Activated gamma-delta T cell treated with Interleukin-2 at 50 U/mL for 16 hours (primary cell): Measurements from ENCODE around the gene TMEM238.

Source experiments
- DNase-seq: peaks from one replicate; pipeline ENCODE4 v3.0.0-alpha.2; 2020

TMEM238 gene

GRCh38 chr19:55400281-55401087 lies 16.4 kb upstream of the TMEM238 start:
- DNase-seq = no peak

DNA sequence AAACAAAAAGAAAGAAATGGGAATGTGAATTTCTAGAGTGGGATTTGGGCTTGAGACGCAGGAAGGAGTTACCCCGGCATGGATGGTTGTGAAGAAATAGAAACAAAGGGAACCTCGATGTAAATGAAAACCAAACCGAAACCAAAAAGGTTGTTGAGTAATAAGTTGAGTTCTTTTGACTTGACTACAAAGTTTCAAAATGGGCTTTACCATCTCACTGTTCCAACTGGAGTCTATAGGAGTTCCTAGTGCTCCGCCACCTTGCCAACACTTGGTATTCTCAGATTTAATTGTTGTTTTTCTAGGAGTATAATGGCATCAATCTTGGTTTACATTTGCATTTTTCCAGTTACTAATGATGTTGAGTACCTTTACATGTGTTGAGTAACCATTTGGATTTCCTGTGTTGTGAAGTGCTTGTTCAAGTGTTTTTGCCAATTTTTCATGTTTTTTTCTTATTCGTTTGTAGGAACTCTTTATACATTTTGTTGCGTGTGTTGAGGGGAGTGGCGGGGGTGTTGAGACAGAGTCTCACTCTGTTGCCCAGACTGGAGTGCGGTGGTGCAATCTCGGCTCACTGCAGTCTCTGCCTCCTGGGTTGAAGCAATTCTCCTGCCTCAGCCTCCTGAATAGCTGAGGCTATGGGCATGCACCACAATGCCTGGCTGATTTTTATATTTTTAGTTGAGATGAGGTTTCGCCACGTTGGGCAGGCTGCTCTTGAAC lies 14.3 kb upstream of the TMEM238 start:
- DNase-seq = no peak

GRCh38 chr19:55392820-55393761 lies 9.0 kb upstream of the TMEM238 start:
- no peak for DNase-seq

DNA sequence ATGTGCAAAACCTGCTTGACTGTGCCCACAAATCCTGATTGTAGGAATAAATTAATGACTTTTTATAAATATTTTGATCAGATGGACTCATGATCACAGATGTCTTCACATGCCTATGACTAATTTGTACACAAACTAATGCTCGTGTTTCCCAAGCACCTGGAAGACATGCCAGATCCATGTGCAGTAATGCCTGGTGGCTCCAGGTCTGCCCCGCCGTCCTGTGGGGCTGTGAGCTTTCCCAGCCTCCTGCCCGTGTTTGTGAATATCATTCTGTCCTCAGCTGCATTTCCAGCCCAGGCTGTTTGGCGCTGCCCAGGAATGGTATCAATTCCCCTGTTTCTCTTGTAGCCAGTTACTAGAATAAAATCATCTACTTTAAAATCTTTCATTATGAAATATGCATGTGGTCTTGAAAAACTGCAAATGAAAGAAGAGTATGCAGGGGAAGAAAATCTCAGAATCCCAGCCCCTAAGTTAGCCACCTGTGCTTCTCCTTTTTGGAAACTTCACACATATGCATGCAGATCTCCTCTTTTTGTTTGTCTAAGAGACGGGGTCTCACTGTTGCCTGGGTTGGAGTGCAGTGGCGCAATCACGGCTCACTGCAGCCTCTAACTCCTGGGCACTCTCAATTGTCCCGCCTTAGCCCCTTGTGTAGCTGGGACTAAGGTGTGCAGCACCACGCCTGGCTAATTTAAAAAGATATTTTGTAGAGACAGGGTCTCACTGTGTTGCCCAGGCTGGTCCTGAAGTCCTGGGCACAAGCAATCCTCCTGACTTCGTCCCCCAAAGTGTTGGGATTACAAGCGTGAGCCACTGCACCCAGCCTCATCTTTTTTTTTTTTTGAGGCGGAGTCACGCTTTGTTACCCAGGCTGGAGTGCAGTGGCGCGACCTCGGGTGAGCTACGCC lies 7.9 kb upstream of the TMEM238 start:
- no peak for DNase-seq

DNA sequence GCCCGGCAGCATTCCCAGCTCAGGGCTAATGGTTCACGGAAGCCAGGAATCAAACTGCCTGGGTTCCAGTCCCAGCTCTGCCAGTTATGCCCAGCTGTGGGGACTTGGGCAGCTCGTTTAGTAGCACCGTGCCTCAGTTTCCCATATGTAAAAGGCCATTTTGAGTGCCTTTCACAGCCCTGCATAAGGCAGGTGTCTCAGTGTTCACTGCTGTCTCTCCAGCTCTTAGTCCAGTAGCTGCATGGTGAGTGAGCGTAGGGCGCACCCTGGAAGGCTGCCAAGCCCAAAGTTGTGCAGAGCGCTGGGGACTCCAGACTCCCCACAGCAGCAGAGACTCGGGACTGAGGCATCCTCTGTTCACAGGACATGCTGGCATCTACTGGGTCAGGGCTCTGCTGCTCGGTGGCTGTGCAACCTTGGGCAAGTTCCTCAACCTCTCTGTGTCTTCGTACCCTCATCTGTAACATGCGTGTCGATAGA lies 7.1 kb upstream of the TMEM238 start:
- no peak for DNase-seq

DNA sequence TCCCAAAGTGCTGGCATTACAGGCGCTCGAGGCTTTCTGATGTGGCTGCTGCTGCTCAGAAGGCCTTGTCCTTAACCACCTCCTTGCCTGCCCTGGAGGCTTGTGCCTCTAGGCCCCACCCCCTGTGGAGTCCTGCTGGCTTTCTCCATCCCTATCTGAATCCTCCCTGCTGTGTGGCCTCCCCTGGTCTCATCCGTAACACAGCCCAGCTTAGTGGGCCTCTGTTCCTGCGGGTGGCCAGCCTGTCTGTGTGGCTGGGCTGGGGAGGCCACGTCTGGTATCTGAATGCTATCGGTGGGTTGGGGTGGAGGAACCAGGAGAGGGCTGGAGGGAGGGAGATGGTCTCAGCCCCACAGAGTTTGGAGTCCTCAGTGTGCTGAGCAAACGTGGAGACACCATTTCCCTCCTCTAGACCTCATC lies 6.4 kb upstream of the TMEM238 start:
- no peak for DNase-seq

- no peak for DNase-seq
Observed at GRCh38 chr19:55389386-55390317, 5.6 kb upstream of the TMEM238 start.

GRCh38 chr19:55387736-55388497 lies 3.8 kb upstream of the TMEM238 start:
- no peak for DNase-seq

- no peak for DNase-seq
Observed at GRCh38 chr19:55386493-55386971, 2.4 kb upstream of the TMEM238 start.

DNA sequence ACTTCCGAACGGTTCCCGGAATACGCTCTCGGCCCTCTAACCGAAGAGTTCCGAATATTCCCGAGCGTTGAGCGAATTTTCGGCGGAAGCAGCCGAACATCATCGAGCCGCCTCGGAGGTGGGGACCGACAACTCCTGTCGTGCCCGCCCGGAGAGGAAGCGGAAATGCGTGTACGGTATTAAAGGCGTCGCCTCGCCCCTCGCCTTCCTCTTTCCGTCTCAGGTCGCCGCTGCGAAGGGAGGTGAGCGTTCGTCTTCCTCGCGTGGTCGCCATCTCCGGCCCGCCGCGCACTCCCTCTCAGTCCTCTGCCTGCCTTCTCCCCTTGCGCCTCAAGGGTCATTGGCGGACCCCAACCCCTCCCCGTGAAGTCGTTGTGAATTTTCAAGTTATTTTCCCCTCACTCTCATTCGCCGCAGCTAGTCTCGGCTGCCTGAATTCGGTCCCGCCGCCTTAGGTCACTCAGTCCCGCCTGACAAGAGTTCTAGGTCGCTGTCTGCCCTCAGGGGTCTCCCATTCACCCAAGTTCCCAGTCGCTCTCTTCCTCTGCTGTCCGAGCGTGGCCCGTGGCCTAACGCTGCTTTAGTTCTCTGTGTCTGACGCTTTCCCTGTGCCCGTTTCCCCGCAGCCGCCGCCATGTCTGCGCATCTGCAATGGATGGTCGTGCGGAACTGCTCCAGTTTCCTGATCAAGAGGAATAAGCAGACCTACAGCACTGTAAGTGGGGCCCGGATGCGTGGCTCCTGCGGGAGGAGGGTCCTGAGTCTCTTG lies 1.8 kb upstream of the TMEM238 start, which contains the start of gene RPL28:
Gene RPL28 (plus strand): TSS at position 209 of the 769 bp plus-strand sequence. CDS start 426 bp downstream, at position 635.
- peak; percentile 97 for DNase-seq

GRCh38 chr19:55384920-55385723 lies 1.0 kb upstream of the TMEM238 start:
- peak; percentile 97 for DNase-seq

GRCh38 chr19:55383279-55384130 lies 587 bp downstream of the TMEM238 start:
- DNase-seq = no peak

GRCh38 chr19:55382522-55383054 lies 1.5 kb downstream of the TMEM238 start:
- no peak for DNase-seq

DNA sequence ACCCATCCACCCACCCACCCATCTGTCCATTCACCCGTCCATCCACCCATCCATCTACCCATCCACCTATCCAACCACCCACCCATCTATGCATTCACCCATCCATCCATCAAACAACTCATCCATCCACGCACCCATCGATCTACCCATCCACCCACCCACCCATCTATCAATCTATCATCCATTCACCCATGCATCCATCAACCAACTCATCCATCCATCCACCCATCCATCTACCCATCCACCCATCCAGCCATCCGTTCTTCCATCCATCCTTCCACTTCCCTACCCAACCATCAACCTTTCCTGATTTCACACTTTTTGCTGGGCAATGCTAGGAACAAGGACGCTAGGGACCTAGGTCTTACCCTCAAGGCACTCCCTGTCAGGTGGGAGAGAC lies 2.1 kb downstream of the TMEM238 start:
- no peak for DNase-seq

DNA sequence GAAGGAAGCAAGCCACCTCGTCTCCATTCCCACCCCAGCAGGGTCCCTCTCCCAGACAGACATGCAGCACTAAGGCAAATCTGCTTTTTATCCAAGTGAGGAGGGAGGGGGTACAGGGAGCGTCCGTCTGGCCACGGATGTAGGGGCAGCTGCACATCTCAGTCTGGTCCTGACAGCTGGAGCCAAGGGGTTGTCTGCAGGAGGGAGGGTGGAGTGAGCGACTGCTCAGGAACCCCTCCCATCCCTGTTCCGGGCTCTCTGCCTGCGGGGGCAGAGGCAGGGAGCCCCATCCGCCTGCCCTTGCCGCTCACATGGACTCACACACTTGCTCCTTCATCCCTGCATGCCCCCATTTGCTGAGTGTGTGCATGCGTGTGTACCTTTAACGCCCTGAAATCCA lies 4.9 kb downstream of the TMEM238 start:
- no peak for DNase-seq

GRCh38 chr19:55377356-55378131 lies 6.5 kb downstream of the TMEM238 start:
- no peak for DNase-seq
